ENCODE results near the gene PSME1. TPM values are rescaled to one million over a fixed set of nuclear protein-coding genes. Genes with fewer than 3 reads are reported as not detected.

The PSME1 gene
- total and polyA plus RNA-seq, 2 donors (not counting 3 experiments of a cell fraction or from before 2014, with no cell fraction given): 98.1 to 135 TPM

DNA sequence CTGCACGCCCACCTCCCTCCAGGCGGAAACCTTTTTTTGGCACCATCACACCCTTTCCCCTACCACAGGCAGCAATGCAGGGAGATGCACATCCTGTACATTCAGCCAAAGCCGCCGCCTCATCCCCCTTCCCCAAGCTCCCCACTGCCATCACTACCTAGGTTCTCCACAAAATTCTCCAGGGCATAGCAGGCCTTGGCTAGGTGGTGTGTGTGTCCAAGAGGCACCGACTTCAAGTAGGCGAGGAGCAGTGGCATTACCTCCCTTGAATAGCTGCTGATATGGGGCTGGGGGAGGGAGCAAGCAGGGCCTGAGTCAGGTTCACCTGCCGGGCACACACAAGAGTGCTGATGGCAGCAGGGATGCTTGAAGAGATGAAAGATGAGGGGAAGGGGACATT, 49.0 kb downstream of the PSME1 start:
- no peak for FAIRE-seq
- dilution Hi-C loops (cut with MboI; ENCODE audit: extremely low pct_ligation_motif_present, low sequenced_read_pairs): no loop called here
- CTCF ChIA-PET: interaction anchor here (0.9 to 1.2 kb wide), 3 partner anchors 24 to 111 kb away, joined by 3 read pairs; partner anchors contain the start of gene IRF9

More for the DNA sequence above, 49.0 kb downstream of the PSME1 start:
- BruUV-seq (replicated peaks): no TSS peak
- Histone ChIP-seq H4K20me1 (replicated peaks; ENCODE audit: control insufficient read depth, extremely low read depth, insufficient read depth, low read length) (no peaks in the 10 kb centered on the region), H3K9me3 (replicated peaks; ENCODE audit: control insufficient read depth, insufficient read depth, low read length) (no peaks in the 10 kb centered on the region), H3K27me3 (ENCODE audit: control insufficient read depth in 2 of 2, insufficient read depth in 2 of 2, low read length in 2 of 2) (no peaks in the 10 kb centered on the region), H2AFZ (ENCODE audit: low read depth, low read length) (no peak overlapping the region), H3K36me3 (ENCODE audit: control insufficient read depth in 2 of 2, extremely low read depth in 1 of 2, insufficient read depth in 2 of 2, low read length in 2 of 2) (peaks cover 0 to 30% of the 10 kb centered on the region in 2 experiments), H3K4me3 (replicated peaks in 1 of 3; ENCODE audit: insufficient read depth in 1 of 3, low read depth in 1 of 3, low read length in 3 of 3) (no peak overlapping the region), H3K9ac (replicated peaks; ENCODE audit: extremely low read depth, insufficient read depth, low read length) (no peak overlapping the region), H3K4me2 (ENCODE audit: insufficient read depth, low read length) (no peak overlapping the region), H3K27ac (ENCODE audit: insufficient read depth, low read depth, low read length) (no peak overlapping the region), H3K9me1 (replicated peaks; ENCODE audit: control insufficient read depth, extremely low read depth, insufficient read depth, low read length) (no peaks in the 10 kb centered on the region), H3K4me1 (ENCODE audit: control insufficient read depth, extremely low read depth, insufficient read depth, low read length) (peaks cover 6% of the 10 kb centered on the region), H3K79me2 (ENCODE audit: control insufficient read depth, insufficient read depth, low read length) (peaks cover 5% of the 10 kb centered on the region)
- TF ChIP-seq, protein P1, sequence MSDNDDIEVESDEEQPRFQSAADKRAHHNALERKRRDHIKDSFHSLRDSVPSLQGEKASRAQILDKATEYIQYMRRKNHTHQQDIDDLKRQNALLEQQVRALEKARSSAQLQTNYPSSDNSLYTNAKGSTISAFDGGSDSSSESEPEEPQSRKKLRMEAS (IDR thresholded peaks at IDR 0.05; ENCODE audit: insufficient read depth, insufficient read length): no peak
- TF ChIP-seq POLR2A (IDR thresholded peaks at IDR 0.05; ENCODE audit: low read depth, low read length): no peak
- no peak for TF ChIP-seq EZH2 (IDR thresholded peaks at IDR 0.05; ENCODE audit: borderline replicate concordance, low read depth, low read length, severe bottlenecking)
- no peak for TF ChIP-seq GATA2 (IDR thresholded peaks at IDR 0.05; ENCODE audit: insufficient read depth, insufficient read length, low read depth, low read length)
- TF ChIP-seq JUN (IDR thresholded peaks at IDR 0.05; ENCODE audit: borderline replicate concordance, insufficient read depth, insufficient read length, low read depth): no peak
- TF ChIP-seq FOS (IDR thresholded peaks at IDR 0.05; ENCODE audit: borderline replicate concordance, insufficient read depth, low read length): no peak
- no peak for TF ChIP-seq MYC (IDR thresholded peaks at IDR 0.05; ENCODE audit: low read depth, low read length)
- TF ChIP-seq POLR2AphosphoS5 (IDR thresholded peaks at IDR 0.05; ENCODE audit: insufficient read depth, low read depth, low read length): no peak
- TF ChIP-seq, protein P2, sequence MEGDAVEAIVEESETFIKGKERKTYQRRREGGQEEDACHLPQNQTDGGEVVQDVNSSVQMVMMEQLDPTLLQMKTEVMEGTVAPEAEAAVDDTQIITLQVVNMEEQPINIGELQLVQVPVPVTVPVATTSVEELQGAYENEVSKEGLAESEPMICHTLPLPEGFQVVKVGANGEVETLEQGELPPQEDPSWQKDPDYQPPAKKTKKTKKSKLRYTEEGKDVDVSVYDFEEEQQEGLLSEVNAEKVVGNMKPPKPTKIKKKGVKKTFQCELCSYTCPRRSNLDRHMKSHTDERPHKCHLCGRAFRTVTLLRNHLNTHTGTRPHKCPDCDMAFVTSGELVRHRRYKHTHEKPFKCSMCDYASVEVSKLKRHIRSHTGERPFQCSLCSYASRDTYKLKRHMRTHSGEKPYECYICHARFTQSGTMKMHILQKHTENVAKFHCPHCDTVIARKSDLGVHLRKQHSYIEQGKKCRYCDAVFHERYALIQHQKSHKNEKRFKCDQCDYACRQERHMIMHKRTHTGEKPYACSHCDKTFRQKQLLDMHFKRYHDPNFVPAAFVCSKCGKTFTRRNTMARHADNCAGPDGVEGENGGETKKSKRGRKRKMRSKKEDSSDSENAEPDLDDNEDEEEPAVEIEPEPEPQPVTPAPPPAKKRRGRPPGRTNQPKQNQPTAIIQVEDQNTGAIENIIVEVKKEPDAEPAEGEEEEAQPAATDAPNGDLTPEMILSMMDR (IDR thresholded peaks at IDR 0.05; ENCODE audit: extremely low read depth in 1 of 2, insufficient read depth in 1 of 2, low read depth in 1 of 2, low read length in 2 of 2): no peak
- intact Hi-C loops (cut with micrococcal nuclease): no loop called here
- POLR2A ChIA-PET: interaction anchor here (1.2 kb wide), 1 partner anchor 24 kb away, joined by 3 read pairs; the partner anchor contains the start of gene IRF9
- no peak for DNase-seq (ENCODE audit: low read depth, low spot score)

Data from endothelial cell of umbilical vein (primary cell).